Activated T-helper 2 cell treated with anti-CD3 and anti-CD28 coated beads, Interferon-gamma antibody, Interleukin-2, Interleukin-4, amounts not matched to agents 10 μg/mL and 5 μg/mL and 100 μg/mL, durations not matched to agents 14 hours and 24 hours and 36 hours (primary cell): ENCODE measurements around the gene ASB4. TPM values are rescaled to one million over a fixed set of nuclear protein-coding genes. Genes with fewer than 3 reads are reported as not detected.
"Not testable (repeated sequence)": the region's sequence is repeated elsewhere in the genome, so short reads cannot be mapped to it uniquely, and the experiment has no call there.

Source experiments
- DNase-seq: peaks from one replicate; pipeline ENCODE4 v3.0.0; 2021; ENCODE audit warnings: low spot score
- H3K27ac Mint-ChIP-seq: one replicate; pipeline ENCODE4 v1.8.0; 2021; ENCODE audit warnings: mixed read lengths
- H3K27me3 Mint-ChIP-seq: one replicate; pipeline ENCODE4 v1.8.0; 2021; ENCODE audit warnings: low read depth, mixed read lengths
- H3K36me3 Mint-ChIP-seq: one replicate; pipeline ENCODE4 v1.8.0; 2021; ENCODE audit warnings: low read depth, mixed read lengths
- H3K4me1 Mint-ChIP-seq: one replicate; pipeline ENCODE4 v1.8.0; 2021; ENCODE audit warnings: low read depth, mixed read lengths
- H3K4me3 Mint-ChIP-seq: one replicate; pipeline ENCODE4 v1.8.0; 2021; ENCODE audit warnings: low read depth, mild to moderate bottlenecking, moderate library complexity, mixed read lengths
- H3K9me3 Mint-ChIP-seq: one replicate; pipeline ENCODE4 v1.8.0; 2021; ENCODE audit warnings: mixed read lengths
- intact Hi-C: fragments of 100-400 bp; cut with micrococcal nuclease; formaldehyde crosslinking; loops from one replicate; pipeline ENCODE4 v1.15.1; 2023
- total RNA-seq: library from RNA; stranded (reverse); gene quantifications from 2 replicates; pipeline ENCODE4 v1.2.3, GENCODE V29; 2022

Gene ASB4
- total RNA-seq, 1 donor from 2014 or later: not detected

DNA sequence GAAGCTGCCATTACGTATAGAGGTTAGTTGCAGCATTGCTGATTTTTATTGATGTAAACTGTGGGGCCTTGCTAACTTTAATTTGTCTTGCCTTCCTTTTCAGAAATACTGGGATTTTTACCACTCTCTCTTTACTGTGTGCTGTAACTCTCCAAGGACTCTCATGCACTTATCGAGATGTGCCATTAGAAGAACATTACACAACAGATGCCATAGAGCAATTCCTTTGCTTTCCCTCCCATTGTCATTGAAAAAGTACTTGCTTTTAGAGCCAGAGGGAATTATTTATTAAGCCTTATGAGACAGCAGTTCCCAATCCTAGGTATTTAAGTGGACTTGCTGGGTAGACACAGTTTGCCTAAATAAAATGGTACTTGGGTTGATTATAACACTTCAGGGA lies 51.7 kb downstream of the ASB4 start:
- intact Hi-C loops: no loop called here
- no peaks in the 10 kb centered on the region for H3K9me3 Mint-ChIP-seq
- H3K4me3 Mint-ChIP-seq: no peak overlapping the region
- no peak overlapping the region for H3K27ac Mint-ChIP-seq
- no peaks in the 10 kb centered on the region for H3K4me1 Mint-ChIP-seq
- peaks cover 32% of the 10 kb centered on the region for H3K27me3 Mint-ChIP-seq
- H3K36me3 Mint-ChIP-seq: no peaks in the 10 kb centered on the region
- no peak for DNase-seq

DNA sequence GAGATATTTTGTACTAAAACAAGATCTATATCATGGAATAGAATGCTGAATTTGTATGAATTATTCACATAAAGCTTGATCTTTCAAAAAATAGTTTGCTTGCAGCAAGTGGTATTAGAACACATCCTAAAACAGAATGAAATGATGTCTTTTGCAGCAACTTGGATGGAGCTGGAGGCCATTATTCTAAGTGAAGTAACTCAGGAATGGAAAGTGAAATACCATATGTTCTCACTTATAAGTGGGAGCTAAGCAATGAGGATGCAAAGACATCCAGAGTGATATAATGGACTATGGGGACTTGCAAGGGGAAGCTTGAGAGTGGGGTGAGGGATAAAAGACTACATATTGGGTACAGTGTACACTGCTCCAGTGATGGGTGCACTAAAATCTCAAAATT lies 53.7 kb downstream of the ASB4 start:
- no peaks in the 10 kb centered on the region for H3K36me3 Mint-ChIP-seq
- H3K27me3 Mint-ChIP-seq: peaks cover 33% of the 10 kb centered on the region
- H3K4me3 Mint-ChIP-seq: no peak overlapping the region
- H3K9me3 Mint-ChIP-seq: no peaks in the 10 kb centered on the region
- no peaks in the 10 kb centered on the region for H3K4me1 Mint-ChIP-seq
- no peak overlapping the region for H3K27ac Mint-ChIP-seq
- intact Hi-C loops: no loop called here
- DNase-seq: no peak

DNA sequence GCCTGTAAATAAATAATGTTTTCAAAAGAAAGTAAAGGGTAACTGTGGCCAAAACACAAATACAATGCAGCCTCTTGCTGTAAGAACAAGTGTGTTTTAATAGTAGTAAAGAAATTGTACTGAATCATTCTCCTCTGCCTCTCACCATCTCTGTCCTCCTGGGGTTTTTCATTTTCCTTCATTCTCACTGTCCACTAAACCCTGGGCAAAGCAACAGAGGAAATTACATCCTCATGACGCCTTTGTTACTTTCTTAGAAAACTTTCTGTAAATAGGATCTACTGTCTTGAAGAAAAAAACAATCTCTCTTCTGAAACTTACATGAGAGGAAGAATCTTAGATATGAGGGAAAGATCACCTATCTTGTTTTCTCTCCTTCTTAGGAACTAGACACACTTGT lies 54.6 kb downstream of the ASB4 start:
- Mint-ChIP-seq H3K27ac (no peak overlapping the region), H3K36me3 (no peaks in the 10 kb centered on the region), H3K4me1 (no peaks in the 10 kb centered on the region), H3K27me3 (peaks cover 29% of the 10 kb centered on the region), H3K4me3 (no peak overlapping the region), H3K9me3 (no peaks in the 10 kb centered on the region)
- DNase-seq: no peak
- intact Hi-C loops: no loop called here

DNA sequence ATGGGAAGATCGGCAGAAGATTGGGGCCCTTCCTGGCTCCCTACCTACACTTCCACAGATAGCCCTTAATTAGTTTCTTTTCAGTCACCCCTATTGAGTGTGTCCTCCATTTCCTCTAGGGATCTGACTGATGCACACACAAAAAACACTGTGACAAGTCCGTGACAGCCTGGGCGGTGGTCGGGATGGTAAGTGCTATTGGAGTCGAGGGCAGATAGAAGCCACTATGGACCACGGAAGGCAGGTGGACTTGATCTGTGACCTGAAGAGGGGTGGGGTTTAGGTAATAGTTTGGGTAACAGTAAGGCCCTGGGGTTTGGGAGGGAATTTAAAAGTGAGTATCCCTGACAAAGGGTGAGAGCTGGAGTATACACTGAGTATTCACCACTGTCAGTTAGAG lies 57.6 kb downstream of the ASB4 start:
- H3K36me3 Mint-ChIP-seq: no peaks in the 10 kb centered on the region
- no peaks in the 10 kb centered on the region for H3K4me1 Mint-ChIP-seq
- H3K9me3 Mint-ChIP-seq: no peaks in the 10 kb centered on the region
- peaks cover 26% of the 10 kb centered on the region for H3K27me3 Mint-ChIP-seq
- DNase-seq: no peak
- no peak overlapping the region for H3K4me3 Mint-ChIP-seq
- intact Hi-C loops: no loop called here
- no peak overlapping the region for H3K27ac Mint-ChIP-seq

DNA sequence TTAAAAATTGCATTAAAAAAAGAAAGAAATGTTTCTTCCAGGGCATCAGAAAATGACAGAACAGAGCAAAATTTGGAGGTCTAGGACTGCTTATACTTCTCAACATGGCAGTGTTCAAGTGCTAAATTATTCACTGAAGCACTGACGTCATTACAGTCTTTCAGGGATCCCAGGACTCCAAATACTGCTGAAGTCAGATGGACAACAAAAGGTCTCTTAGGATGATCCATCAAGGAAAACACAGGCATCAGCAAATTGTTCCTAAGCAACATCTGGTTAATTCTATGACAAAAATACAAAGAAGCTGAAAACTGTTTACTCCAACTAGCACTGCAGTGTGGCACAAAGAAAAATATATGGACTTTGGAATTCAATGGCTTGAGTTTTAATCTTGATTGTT lies 58.4 kb downstream of the ASB4 start:
- Mint-ChIP-seq H3K27ac (no peak overlapping the region), H3K4me1 (no peaks in the 10 kb centered on the region), H3K27me3 (peaks cover 21% of the 10 kb centered on the region), H3K4me3 (no peak overlapping the region), H3K36me3 (no peaks in the 10 kb centered on the region), H3K9me3 (no peaks in the 10 kb centered on the region)
- intact Hi-C loops: no loop called here
- no peak for DNase-seq

DNA sequence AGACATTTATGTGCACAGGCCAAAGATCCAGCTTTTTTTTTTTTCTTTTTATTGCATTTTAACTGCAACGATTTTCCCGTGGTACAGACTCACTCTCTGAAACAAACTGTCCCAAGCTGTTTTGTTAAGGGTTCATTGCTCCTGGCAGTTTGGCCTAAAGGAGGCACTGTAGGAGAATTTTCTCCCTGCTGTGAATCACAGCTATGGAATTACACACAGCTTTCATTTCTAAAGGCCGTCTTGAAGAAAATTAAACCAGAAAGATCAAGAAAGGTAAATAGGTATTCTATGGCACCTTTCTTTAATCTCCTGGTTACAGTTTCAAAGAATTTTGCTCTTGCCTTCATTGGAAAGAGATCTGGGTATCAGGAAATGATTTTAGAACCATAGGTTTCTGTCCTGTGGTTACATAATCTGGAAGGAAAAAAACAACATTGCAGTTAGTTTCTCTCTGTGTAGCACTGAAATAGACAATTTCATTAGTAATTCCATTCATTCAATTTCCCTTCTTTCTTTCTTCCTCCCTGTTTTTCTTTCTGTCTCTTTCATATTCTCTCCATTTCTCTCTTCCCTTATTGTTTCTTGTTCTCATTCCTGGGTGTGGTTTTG lies 59.4 kb downstream of the ASB4 start:
- Mint-ChIP-seq H3K27ac (no peak overlapping the region), H3K4me1 (no peaks in the 10 kb centered on the region), H3K4me3 (no peak overlapping the region), H3K27me3 (peaks cover 16% of the 10 kb centered on the region), H3K36me3 (no peaks in the 10 kb centered on the region), H3K9me3 (no peaks in the 10 kb centered on the region)
- intact Hi-C loops: no loop called here
- no peak for DNase-seq

DNA sequence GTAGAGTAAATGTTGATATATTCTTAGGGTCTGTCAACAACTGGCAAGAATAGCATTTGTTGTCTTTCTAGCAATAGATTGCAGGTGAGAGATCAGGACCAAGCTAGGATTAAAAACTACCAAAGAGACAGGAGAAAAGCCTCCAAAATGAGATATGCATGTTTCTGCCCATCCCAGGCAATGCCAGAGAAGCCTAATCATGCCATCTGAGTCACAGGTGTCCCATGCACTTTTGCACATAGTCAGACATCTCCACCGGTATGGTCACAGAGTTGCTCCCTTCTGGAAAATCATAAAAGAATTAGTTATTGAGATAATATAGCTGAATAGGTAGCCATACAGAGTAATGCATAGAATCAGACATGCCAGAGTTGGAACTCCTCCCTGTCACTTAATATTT lies 59.9 kb downstream of the ASB4 start:
- Mint-ChIP-seq H3K27me3 (peaks cover 10% of the 10 kb centered on the region), H3K27ac (no peak overlapping the region), H3K4me3 (no peak overlapping the region), H3K36me3 (no peaks in the 10 kb centered on the region), H3K4me1 (no peaks in the 10 kb centered on the region), H3K9me3 (no peaks in the 10 kb centered on the region)
- no peak for DNase-seq
- intact Hi-C loops: no loop called here

DNA sequence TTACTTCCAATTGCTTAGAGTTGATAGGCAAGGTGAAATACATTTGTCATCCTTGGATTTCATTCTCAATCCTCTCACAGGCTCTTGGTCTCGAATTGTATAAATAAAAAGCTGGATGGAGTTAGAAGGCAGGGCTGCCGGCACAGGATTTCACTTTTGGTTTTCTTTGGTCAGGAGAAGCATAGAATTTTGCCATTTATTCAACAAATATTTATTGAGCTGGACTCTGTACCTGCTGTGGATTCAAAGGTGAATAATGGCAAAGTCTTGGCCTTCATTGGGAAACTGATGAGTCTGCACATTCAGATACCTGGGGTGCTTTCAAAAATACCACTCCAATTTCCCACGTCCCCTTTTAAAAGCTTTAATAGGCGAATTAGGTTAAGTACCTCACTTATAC lies 60.9 kb downstream of the ASB4 start:
- Mint-ChIP-seq H3K36me3 (no peaks in the 10 kb centered on the region), H3K4me3 (no peak overlapping the region), H3K27ac (no peak overlapping the region), H3K9me3 (no peaks in the 10 kb centered on the region), H3K4me1 (no peaks in the 10 kb centered on the region), H3K27me3 (peaks cover 8% of the 10 kb centered on the region)
- intact Hi-C loops: no loop called here
- no peak for DNase-seq

DNA sequence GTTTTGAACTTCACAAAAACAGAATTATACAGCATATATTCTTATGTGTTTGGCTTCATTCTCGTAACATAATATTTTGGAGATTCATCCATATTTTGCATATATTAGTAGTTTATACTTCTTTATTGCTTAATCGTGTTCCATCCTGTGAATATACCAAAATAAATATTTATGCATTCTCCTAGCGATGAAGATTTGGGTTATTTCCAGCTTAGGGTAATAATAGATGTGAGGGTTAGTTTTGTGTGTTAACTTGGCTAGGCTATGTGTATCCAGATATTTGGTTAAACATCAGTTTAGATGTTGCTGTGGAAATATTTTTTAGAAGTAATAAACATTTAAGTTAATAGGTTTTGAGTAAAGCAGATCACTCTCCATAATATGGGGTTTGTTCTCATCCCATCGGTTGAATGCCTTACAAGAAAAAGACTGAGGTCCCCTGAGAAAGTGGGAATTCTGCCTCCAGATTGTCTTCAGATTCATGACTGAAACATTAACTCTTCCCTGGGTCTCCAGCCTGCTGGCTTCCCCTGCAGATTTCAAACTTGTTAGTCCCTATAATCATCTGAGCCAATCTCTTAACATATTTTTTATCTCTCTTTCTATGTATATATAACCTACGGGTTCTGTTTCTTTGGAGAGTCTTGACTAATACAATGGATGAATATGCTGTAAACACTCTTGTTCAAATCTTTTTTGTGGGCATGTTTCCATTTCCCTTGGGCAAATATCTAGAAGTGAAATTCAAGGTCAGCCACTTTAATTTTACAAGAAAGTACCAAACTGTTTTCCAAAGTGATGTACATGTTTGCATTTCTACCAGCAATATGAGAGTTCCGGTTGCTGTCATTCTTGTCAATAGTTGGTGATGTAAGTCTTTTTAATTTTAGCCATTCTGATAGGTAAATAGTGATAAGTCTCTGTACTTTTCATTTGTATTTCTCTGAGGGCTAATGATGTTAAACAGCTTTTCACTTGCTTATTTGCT lies 61.9 kb downstream of the ASB4 start:
- DNase-seq: no peak
- intact Hi-C loops: no loop called here
- H3K4me1 Mint-ChIP-seq: no peaks in the 10 kb centered on the region
- H3K36me3 Mint-ChIP-seq: no peaks in the 10 kb centered on the region
- no peak overlapping the region for H3K4me3 Mint-ChIP-seq
- H3K27ac Mint-ChIP-seq: no peak overlapping the region
- H3K27me3 Mint-ChIP-seq: peaks cover 8% of the 10 kb centered on the region
- H3K9me3 Mint-ChIP-seq: no peaks in the 10 kb centered on the region

DNA sequence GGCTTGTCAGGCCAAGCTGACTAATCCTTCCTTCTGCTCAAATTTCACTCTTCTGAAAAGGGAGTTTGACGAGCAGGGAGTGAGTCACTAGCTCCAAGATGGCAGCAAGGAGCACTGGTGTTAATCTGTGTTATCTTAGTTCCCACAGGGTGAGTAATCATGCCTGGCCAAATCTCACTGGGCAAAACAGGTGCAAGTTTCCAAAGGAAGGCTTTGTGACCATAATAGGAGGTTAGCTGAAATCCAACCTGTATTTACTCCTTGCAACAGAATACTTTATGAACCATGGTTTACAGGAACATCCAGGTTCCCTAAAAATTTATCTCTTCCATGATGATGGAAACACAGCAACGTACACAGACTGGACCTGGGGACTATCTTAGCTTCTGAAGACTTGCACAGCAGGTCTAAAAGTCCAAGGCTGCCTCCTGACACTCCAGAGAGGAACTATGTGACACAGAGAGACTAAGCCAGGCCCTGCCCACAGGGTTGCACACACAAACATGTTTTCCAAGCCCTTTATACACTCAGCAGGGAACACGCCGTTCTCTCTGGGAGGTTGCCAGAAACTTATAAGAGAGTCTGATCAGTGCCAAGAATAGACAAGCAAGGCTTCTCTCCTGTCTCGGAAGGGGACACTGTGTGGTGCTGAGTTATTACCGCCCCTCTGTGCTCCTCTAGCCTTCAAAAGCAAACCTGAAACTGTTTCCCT lies 64.2 kb downstream of the ASB4 start:
- Mint-ChIP-seq H3K36me3 (no peaks in the 10 kb centered on the region), H3K4me3 (no peak overlapping the region), H3K27me3 (peaks cover 2% of the 10 kb centered on the region), H3K9me3 (no peaks in the 10 kb centered on the region), H3K4me1 (no peaks in the 10 kb centered on the region), H3K27ac (no peak overlapping the region)
- DNase-seq: no peak
- intact Hi-C loops: no loop called here

DNA sequence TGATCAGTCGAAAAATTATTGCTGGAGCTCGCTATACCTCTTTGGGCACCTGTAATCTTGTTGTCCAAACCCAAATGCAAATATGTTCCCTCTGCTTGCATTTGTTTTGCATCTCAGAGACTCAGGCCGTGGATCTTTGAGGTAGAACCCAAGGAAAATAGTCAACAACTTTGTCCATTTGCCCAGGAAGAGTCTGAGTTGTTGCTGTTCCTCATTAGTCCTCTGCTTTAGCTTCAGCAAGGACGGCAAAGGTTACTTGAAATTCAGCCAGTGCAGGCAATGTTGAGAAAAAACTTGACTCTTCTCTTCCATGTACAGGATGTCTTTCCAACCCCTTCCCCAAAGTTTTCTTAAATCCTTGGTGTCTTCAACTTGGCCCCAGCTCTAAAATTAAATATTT lies 64.8 kb downstream of the ASB4 start:
- no peak overlapping the region for H3K27ac Mint-ChIP-seq
- intact Hi-C loops: no loop called here
- H3K9me3 Mint-ChIP-seq: no peaks in the 10 kb centered on the region
- no peaks in the 10 kb centered on the region for H3K36me3 Mint-ChIP-seq
- DNase-seq: no peak
- H3K4me3 Mint-ChIP-seq: no peak overlapping the region
- peaks cover under 1% of the 10 kb centered on the region for H3K27me3 Mint-ChIP-seq
- no peaks in the 10 kb centered on the region for H3K4me1 Mint-ChIP-seq

DNA sequence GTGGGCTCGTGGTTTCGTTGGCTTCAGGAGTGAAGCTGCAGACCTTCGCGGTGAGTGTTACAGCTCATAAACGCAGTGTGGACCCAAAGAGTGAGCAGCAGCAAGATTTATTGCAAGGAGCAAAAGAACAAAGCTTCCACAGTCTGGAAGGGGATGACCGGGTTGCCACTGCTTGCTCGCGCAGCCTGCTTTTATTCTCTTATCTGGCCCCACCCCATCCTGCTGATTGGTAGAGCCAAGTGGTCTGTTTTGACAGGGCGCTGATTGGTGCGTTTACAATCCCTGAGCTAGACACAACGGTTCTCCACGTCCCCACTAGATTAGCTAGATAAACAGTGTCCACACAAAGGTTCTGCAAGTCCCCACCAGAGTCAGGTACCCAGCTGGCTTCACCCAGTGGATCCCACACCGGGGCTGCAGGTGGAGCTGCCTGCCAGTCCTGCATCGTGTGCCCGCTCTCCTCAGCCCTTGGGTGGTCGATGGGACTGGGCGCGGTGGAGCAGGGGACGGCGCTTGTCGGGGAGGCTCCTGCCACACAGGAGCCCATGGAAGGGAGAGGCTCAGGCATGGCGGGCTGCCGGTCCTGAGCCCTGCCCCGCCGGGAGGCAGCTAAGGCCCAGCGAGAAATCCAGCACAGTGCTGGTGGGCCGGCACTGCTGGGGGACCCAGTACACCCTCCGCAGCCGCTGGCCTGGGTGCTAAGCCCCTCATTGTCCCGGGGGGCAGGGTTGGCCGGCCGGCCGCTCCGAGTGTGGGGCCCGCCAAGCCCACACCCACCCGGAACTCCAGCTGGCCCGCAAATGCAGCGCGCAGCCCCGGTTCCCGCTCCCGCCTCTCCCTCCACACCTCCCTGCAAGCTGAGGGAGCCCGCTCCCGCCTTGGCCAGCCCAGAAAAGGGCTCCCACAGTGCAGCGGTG lies 66.5 kb downstream of the ASB4 start:
- intact Hi-C loops, H3K27ac Mint-ChIP-seq, H3K27me3 Mint-ChIP-seq: not testable (repeated sequence)

More for the DNA sequence above, 66.5 kb downstream of the ASB4 start:
- H3K36me3 Mint-ChIP-seq, H3K9me3 Mint-ChIP-seq, DNase-seq, H3K4me3 Mint-ChIP-seq, H3K4me1 Mint-ChIP-seq: not testable (repeated sequence)
